ENCODE data around the gene IFTAP.
"Not testable (repeated sequence)": the region's sequence is repeated elsewhere in the genome, so short reads cannot be mapped to it uniquely, and the experiment has no call there.

Gene IFTAP

DNA sequence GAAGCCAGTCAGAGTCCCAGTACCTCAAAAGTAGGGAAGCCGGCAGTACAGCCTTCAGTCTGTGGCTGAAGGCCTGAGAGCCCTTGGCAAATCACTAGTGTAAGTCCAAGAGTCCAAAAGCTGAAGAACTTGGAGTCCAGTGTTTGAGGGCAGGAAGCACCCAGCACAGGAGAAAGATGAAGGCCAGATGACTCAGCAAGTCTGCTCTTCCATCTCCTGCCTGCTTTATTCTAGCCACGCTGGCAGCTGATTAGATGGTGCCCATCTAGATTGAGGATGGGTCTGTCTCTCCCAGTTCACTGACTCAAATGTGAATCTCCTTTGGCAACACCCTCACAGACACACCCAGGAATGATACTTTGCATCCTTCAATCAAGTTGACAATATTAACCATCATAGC is 67.1 kb downstream of the IFTAP start:
- DNase-seq, result not testable (repeated sequence)

DNA sequence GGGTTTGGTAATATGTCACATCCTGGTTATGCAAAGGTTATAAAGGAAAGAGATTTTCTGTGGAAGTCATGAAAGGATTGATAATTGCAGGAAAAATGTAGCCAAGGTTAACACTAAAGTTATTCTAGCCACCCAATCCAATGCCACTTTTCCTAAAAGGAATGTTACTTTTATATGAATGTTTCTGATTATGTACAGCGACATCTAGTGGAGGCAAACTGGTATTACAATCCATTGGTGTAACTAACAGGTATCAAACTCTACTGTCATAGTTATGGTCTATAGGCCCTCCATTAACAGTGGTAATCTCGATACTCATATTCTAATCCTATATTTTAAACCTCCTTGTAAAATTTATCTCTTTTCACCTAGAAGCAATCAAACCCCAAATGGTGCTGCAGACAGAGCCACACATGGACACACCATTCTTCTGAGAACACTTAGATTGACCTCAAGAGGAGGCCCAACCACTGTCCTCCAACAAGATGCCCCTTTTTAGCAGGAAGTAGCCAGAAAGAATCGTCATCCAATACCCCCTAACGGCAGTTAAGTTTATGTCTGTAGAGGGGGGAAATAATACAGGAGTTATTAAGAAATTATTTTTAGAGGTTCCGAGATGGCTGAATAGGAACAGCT is 78.6 kb downstream of the IFTAP start:
- DNase-seq, result no peak

DNA sequence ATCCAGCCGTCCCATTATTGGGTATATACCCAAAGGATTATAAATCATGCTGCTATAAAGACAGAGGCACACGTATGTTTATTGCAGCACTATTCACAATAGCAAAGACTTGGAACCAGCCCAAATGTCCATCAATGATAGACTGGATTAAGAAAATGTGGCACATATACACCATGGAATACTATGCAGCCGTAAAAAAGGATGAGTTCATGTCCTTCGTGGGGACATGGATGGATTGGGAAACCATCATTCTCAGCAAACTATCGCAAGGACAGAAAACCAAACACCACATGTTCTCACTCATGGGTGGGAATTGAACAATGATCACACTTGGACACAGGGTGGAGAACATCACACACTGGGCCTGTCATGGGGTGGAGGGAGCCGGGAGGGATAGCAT is 85.2 kb downstream of the IFTAP start:
- not testable (repeated sequence) for DNase-seq

DNA sequence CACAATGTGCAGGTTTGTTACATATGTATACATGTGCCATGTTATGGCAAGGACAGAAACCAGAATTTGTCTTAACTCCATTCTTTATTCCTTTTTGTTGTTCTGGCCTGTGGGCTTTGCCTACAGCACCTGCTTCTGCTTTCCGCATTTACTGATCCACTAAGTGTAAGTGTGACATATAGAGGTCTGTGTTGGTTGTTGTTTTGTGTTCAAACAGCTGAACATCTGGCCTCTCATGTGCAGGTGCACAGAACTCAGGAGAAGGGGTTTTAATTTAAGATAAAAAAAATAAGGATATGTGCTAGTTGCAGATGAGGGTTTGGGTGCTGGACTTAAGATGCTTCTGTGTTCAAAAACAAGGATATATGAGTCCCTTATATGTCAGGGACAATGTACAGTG is 89.5 kb downstream of the IFTAP start:
- no peak for DNase-seq

DNA sequence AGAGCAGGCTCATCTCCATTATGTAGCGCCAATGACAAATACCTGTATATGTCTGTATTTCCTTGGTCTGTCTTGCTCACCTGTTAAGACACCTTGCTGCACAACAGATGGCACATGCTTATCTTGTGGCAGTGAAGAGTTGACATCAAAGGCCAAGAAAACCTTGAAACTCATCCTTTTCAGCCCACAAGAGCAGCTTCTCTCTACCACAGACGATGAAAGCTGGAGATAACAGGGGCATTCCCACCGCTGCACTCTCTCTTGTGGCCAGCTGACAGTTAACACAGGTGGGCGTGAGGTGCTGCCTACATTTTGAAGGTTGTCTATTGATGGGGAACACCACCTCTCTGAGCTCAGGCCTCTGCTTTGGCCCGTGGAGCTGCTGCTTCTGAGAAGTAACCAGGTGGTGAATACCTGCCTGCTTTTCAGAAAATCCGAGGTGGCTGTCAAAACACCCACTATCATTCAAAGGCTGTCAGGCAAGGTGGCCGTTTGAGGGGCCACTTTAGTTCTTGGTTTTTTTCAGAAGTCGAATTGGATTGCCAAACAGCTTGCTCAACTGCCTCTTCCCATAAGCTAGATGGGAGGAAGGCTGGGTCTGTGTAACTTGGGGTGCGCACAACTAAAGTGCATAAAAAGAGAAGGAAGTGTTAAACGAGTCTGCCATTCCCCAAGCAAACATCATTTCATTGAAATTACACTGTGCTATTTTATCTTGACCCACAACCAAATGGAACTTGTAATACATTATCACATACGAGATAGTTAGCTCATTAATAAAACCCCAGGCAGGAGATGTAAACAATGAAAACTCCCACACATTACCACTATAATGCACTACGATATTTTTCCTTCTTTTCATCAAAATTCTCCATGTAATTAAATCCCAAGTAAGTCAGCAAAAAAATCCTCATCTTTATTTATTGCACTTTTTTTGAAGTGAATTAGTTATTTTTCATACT is 90.8 kb downstream of the IFTAP start:
- no peak for DNase-seq

DNA sequence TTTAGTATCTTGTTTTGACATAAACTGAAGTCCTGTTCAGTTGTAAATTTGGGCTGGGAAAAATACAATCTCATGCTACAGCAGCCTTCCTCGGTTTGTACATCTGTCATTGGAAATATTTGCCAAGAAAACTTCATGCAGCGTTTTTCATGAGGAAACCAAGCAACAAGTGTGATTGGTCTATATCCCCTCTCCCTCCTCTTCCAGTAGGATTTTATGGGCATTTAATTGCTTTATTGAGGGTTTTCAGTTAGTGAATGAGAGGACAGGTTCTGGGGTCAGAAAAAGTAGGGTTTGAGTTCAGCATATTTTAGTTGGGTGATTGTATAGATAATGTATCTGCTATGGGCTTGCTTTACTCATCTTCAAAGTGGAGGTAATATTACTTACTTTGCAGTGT is 93.8 kb downstream of the IFTAP start:
- no peak for DNase-seq

DNA sequence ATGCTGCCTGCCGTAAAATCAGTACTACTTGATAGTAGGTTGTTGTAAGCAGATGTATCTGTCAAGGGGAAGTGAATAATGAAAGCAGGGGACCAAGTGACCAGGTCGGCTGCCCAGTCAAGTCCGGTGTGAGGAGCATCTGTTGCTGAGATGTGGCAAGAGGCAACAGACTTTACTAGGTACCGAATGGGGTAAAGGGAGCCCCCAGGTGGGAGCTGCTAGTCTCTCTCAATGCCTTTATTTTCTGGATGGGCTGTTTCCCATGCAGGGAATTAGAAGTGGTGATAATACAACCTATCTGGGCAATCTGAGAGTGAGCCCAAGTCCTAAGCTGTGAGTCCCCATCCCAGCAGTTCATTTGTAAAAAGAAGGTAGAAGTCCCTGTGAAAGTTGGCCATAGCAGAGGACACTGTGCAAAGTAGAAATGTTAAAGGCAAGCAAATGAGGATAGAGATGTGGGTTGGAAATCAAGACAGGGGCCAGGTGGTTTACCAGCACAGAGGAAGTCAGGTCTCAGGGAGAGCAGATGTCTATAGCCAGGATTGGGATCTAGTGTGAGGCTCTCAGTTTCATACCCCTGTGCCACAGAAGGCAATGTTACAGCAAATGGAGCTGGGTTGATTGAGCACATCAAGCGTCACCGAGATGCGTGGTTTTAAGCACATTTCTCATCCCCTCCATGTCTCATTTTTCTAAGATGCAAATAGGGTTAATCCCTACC is 94.4 kb downstream of the IFTAP start:
- no peak for DNase-seq

DNA sequence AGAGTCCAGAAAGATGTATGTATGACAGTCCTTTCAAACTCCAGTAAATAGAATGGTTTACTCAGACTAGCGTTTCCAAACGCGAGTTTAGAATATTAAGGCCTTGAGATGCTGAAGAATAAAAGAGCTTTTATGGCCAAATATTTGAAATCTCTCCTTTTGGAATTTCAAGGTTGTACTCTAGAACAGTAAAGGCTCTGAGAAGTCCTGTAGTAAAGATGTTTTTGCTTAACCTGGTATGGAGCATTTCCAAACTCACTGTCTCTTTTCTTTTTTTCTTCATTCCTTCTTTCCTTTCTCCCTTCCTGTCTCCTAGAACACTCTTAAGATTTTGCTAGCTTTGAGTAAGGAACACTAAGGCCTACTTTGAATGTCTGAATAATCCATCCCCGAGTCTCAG is 95.1 kb downstream of the IFTAP start:
- DNase-seq, result no peak

DNA sequence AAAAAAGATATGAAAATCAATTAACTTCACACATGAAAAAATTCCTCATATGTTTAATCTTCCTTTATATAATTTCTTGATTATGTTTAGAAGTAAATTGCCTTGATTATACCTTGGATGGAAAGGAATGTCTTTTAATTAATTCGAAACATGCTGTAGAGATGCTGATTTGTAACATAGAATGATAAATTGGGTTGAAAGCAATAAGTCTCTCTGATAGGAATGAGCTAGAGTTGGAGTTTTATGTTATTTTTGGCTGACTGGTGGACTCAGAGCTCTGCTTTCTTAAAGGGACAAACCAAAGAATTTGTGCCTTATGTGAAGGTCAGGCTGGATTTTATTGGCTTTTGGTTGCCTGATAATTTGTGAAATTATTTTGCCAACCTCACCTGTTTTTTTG is 98.4 kb downstream of the IFTAP start:
- no peak for DNase-seq

DNA sequence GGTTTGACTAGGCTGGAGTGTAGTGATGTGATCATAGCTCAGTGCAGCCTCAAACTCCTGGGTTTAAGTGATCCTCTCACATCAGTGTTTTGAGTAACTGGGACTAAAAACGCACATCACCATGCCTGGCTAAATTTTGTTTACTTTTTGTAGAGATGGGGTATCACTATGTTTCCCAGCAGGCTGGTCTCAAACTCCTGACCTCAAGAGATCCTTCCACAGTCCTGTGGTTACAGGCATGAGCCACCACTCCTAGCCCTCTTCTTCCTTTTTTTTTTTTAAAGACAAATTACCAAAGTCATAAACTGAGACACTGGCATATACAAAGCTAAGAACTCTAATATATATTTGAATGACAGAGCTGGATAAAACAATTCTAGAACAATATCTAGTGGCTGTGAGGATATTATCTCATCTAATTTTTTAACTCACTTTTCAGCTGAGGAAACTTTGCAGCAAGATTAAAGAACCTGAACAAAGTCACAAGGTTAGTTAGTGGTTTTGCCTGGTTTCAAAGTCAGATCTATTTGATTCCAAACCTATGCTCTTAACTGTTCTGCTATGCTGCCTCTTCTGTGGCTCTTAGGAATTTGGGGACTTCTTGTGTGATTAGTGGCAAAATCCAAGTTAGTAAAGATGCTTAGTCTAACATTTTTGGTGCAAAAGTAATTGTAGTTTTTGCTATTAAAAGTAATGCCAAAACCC is 99.0 kb downstream of the IFTAP start:
- DNase-seq, result no peak

DNA sequence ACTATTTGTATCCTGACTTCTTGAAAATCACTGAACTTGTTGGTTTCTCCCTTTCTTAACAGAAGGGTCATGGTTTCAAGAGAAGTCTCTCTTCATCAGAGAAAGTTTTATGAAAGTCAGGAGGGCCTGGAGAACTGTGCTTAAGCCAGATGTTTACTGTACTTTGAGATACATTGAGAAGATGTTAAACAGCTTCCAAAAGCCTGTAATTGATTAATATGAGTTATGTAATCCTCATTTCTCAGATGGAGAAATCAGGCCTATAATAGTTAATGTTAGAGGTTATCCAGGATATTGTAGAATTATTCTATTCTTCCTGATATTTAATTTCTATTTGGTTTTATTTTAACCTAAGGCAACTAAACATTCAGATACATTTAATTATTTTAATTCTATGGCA is 100.8 kb downstream of the IFTAP start:
- DNase-seq, result no peak

DNA sequence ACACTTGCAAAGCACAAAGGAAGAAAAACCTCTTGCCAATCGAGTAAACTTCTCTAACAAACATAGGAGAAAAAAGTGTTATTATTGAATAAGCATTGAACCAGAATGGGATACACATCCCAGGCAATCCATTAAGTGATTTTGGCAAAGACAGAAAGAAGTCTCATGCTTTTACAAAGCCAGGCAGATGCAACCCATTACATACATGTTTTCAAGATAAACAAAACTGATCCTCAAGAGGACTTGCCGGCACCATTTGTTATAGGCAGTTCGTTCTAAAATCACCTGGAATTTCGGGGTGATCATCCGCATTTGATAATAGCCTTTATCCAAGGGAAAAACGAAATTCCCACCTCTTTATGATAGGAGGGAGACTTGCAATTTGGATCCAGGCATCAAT is 101.3 kb downstream of the IFTAP start:
- no peak for DNase-seq

DNA sequence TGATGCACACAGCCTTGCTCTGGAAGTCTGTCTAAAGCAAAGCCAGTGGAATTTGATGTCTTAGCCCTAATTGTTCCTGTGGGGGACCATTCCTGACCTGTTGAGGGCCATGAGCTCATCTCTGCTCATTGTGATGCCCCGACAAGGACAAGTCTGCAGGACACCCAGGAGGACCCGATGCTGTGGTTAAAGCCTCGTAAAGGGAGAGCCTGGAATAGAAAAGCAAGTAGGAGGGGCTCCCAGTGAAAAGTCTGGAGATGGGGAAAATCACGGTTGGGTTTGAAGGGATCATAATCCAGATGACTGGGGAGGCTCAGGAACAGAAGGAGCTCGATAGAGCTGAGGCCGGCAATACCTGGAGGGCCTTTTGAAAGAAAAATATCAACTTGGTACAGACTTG is 102.2 kb downstream of the IFTAP start:
- no peak for DNase-seq

DNA sequence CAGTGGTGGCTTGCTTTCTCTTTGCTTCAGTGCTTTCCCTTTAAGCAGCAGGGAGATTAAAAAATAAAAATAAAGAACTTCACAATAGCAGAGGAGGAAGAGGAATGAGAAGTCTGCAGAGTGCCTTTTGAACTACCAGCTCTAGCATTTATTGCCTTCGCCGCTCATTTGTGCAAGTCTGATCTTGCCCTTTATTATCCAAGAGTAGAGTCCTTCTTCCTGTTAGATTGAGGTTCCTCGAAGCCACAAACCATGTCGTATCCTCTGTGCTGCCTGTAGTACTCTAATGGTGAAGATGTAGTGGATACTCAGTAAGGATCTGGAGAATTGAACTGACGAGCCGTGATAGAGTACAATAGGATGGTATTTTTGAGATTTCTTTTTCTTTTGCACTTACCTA is 105.0 kb downstream of the IFTAP start:
- no peak for DNase-seq

DNA sequence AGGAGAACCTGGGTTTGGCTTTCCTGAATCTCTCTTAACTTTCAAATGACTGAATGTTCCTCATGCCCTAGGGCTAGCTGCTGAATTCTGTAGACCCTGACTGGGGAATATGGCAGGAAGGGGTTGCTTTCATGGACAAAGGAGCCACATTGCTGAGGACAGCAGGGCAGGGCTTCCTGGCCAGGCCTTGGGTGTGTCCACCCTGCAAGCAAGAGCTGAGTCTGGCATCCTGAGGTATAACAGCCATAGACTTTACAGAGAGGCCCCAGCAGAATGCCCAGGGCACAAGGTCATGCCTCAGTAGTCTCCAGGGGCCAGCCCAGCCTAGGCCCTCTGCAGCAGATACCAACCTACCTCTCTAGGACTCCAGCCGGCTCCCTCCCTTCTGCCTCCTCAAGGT is 105.9 kb downstream of the IFTAP start:
- no peak for DNase-seq

DNA sequence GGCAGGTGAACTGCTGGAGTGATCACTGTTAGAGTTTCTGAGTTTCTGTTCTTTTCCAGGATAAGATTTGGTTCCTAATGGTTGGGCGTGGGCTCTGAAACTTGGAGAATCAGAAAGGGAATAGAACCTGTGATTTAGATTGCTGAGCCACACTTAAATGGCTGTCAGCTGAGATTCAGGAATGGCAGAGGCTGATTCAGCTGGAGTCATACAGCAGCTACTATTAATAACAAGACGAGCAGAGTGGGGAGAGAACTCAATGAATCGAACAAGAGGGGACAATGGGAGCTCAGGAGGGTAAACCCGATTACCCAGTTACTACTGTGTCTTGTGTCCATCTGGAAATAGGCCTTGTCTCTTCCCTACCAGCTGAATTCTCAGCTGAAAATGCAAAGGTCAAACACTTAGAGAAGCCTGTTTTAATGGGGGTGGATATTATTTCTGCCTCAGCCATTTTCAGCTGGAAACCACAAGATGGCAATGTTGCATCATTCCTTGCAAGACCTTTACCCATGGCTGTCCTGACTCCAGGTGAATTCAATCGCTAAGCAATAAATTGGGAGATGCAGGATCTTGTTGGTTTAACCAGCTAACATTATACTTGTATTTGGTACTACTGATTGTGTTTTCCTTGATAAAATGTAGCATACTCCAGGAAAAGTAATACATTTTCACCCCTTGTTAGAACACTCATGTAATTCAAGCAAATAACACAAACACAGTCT is 108.2 kb downstream of the IFTAP start:
- no peak for DNase-seq

DNA sequence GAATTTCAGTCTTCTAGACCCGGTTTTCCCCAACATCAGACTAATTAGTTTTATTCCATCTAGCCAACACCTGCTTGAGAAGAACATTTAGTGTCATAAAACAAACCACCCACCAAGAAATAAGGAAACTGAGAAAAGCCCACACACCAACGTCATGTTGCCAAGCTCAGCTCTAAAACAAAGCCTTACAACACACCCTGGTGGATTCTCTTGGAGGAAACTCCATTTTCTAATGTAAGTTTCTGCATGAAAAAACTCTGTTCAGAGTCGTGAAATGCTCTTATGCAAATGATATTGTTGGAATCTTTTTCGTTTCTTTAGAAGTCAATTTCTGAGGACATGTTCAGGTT is 108.7 kb downstream of the IFTAP start:
- DNase-seq, result no peak
